ENCODE results near the gene SHOX.
"Not testable (repeated sequence)": the region's sequence is repeated elsewhere in the genome, so short reads cannot be mapped to it uniquely, and the experiment has no call there.

Gene SHOX

GRCh38 chrX:621705-622503 is 8.7 kb upstream of the SHOX start:
- DNase-seq (ENCODE audit: low read depth) = no peak

DNA sequence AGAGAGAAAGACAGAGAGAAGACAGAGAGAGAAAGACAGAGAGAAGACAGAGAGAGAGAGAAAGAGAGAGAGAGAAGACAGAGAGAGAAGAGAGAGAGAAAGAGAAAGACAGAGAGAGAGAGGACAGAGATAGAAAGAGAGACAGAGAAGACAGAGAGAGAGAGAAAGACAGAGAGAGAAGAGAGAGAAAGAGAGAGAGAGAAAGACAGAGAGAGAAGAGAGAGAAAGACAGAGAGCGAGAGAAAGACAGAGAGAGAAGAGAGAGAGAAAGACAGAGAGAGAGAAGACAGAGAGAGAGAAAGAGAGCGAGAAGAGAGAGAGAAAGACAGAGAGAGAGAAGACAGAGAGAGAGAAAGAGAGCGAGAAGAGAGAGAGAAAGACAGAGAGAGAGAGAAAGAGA is 7.8 kb upstream of the SHOX start:
- DNase-seq (ENCODE audit: low read depth) = not testable (repeated sequence)

DNA sequence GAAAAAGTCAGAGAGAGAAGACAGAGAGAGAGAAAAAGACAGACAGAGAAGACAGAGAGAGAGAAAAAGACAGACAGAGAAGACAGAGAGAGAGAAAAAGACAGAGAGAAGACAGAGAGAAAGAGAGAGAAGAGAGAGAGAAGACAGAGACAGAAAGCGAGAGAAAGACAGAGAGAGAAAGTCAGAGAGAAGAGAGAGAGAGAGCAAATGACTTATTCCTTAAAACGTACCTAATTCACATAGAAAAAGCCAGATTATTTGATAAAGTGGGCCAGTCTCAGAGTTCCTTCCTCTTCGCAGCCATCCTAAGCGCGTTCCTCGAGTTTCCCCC is 7.4 kb upstream of the SHOX start:
- DNase-seq (ENCODE audit: low read depth) = no peak

- DNase-seq (ENCODE audit: low read depth) = no peak
These were observed 6.8 kb upstream of the SHOX start for GRCh38 chrX:623599-624315.

DNA sequence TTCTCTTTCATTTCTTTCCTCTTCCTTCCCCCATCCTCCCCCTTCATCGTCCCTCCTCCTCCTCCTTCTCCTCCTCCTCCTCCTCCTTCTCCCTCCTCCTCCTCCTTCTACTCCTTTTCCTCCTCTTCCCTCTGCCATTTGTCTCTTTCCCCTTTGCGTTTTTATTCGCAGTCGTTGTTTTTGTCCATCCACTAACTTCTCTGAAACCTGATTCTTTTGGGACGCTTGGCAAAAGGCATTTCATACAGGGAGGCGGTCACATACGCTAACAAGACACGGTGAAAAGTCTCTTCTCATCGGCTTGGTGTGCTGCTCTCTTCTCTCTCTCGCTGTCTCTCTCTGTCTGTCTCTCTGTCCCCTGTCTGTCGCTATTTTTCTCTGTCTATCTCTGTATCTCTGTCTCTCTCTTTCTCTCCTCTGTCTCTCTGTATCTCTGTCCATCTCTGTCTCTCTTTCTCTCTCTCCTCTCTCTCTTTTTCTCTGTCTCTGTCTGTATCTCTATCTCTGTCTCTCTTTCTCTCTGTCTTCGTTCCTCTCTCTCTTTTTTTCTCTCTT is 5.4 kb upstream of the SHOX start:
- DNase-seq (ENCODE audit: low read depth) = no peak

- not testable (repeated sequence) for DNase-seq (ENCODE audit: low read depth)
These were observed 4.5 kb upstream of the SHOX start for GRCh38 chrX:626047-626446.

GRCh38 chrX:626745-627509 is 3.7 kb upstream of the SHOX start:
- no peak for DNase-seq (ENCODE audit: low read depth)

DNA sequence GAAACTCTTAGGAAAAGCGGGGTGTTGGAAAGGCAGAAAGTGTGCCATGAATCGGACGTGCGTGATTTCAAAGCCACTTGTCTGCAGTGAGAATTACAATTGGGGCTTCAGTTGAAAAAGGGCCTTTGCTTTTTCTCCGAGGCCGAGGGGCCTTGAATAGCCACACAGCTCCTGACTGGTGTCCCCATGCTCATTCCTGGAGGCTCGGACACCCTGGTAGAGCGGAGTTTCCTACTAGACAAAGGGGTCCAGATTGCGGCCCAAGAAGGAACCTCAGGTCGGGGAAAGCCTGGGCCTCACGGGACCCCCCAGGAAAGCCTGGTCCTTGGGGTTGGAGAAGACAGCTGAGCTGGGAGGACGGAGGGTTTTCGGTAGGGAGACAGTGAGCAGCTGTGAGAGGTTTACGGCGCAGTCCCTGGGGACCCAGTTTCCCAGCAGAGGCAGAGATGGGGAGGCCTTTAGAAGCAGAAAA is 3.0 kb upstream of the SHOX start:
- no peak for DNase-seq (ENCODE audit: low read depth)

DNA sequence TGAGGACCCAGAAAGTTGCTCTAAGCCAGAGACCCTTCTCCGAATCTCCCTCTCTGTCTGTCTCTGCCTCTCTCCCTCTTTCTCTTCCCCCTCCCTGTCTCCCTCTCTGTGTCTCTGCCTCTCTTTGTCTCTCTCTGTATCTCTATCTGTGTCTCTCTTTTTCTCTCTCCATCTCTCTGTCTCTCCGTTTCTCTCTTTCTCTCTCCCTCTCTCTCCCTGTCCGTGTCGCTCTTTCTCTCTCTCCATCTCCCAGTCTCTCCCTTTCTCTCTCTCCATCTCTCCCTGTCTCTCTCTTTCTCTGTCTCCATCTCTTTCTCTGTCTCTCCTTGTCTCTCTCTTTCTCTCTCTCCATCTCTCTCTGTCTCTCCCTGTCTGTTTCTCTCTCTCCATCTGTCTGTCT is 2.6 kb upstream of the SHOX start:
- DNase-seq (ENCODE audit: low read depth) = no peak

DNA sequence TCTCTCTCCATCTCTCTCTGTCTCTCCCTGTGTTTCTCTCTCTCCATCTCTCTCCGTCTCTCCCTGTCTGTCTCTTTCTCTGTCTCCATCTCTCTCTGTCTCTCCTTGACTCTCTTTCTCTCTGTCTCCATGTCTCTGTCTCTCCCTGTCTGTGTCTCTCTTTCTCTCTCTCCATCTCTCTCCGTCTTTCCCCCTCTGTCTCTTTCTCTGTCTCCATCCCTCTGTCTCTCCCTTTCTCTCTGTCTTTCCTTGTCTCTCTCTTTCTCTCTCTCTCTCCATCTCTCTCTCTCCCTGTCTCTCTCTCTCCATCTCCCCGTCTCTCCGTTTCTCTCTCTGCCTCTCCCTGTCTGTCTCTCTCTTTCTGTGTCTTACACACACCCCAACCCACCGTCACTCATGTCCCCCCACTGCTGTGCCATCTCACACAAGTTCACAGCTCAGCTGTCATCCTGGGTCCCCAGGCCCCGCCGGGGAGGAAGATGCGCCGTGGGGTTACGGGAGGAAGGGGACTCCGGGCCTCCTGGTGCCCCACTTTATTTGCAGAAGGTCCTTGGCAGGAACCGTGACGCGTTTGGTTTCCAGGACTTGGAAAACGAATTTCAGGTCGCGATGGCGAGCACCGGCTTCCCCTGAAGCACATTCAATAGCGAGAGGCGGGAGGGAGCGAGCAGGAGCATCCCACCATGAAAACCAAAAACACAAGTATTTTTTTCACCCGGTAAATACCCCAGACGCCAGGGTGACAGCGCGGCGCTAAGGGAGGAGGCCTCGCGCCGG is 1.2 kb upstream of the SHOX start:
- no peak for DNase-seq (ENCODE audit: low read depth)

GRCh38 chrX:630007-630611 is 482 bp upstream of the SHOX start:
- no peak for DNase-seq (ENCODE audit: low read depth)

- no peak for DNase-seq (ENCODE audit: low read depth)
These were observed 1.3 kb downstream of the SHOX start for GRCh38 chrX:631802-632365.

- no peak for DNase-seq (ENCODE audit: low read depth)
These were observed 1.9 kb downstream of the SHOX start for GRCh38 chrX:632366-633042.

DNA sequence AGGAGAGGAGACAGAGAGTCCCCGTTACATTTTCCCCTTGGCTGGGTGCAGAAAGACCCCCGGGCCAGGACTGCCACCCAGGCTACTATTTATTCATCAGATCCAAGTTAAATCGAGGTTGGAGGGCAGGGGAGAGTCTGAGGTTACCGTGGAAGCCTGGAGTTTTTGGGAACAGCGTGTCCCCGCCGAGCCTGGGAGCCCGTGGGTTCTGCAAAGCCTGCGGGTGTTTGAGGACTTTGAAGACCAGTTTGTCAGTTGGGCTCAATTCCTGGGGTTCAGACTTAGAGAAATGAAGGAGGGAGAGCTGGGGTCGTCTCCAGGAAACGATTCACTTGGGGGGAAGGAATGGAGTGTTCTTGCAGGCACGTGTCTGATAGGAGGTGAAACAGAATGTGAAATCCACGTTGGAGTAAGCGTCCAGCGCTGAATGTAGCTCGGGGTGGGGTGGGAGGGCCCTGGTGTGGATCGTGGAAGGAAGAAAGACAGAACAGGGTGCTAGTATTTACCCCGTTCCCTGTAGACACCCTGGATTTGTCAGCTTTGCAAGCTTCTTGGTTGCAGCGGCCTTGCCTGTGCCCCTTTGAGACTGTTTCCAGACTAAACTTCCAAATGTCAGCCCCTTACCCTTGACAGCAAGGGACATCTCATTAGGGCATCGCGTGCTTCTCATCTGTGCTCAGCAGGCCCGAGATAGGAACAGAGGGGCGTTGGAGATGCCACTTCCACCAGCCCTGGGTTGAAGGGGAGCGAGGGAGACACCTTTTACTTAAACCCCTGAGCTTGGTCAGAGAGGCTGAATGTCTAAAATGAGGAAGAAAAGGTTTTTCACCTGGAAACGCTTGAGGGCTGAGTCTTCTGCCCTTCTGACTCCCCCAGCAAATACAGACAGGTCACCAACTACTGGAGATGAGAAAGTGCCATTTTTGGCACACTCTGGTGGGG is 2.7 kb downstream of the SHOX start:
- DNase-seq (ENCODE audit: low read depth) = no peak

DNA sequence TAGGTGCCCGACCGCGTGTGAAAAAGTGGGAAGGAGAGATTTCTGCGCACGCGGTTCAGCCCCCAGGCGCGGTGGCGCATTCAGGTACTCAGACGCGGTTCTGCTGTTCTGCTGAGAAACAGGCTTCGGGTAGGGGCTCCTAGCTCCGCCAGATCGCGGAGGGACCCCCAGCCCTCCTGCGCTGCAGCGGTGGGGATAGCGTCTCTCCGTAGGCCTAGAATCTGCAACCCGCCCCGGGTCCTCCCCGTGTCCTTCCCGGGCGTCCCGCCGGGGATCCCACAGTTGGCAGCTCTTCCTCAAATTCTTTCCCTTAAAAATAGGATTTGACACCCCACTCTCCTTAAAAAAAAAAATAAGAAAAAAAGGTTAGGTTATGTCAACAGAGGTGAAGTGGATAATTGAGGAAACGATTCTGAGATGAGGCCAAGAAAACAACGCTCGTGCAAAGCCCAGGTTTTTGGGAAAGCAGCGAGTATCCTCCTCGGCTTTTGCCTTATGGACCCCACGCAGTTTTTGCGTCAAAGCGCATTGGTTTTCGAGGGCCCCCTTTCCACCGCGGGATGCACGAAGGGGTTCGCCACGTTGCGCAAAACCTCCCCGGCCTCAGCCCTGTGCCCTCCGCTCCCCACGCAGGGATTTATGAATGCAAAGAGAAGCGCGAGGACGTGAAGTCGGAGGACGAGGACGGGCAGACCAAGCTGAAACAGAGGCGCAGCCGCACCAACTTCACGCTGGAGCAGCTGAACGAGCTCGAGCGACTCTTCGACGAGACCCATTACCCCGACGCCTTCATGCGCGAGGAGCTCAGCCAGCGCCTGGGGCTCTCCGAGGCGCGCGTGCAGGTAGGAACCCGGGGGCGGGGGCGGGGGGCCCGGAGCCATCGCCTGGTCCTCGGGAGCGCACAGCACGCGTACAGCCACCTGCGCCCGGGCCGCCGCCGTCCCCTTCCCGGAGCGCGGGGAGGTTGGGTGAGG is 3.7 kb downstream of the SHOX start:
- DNase-seq (ENCODE audit: low read depth) = no peak

DNA sequence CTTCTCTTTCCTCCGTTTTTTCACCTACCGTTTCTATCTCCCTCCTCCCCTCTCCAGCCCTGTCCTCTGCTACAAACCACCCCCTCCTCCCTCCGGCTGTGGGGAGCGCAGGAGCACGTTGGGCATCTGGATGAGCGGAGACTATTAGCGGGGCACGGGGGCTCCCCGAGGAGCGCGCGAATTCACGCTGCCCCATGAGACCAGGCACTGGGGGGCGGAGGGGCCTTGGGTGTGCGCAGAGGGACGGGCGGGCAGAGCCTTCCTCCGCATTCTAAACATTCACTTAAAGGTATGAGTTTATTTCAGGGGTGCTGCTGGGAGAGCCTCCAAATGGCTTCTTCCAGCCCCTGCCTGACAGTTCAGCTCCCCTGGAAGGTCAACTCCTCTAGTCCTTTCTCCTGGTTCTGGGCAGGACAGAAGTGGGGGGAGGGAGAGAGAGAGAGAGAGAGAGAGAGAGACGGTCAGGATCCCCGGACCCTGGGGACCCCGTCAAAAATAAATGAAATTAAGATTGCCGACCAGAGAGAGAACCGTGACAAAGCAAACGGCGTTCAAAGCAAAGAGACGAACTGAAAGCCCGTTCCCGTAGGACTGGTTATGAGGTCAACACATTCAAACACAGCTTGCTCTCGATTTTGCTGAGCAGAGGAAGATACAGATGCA is 5.0 kb downstream of the SHOX start:
- no peak for DNase-seq (ENCODE audit: low read depth)

- DNase-seq (ENCODE audit: low read depth) = no peak
These were observed 6.5 kb downstream of the SHOX start for GRCh38 chrX:636981-637659.

Measured in fibroblast of the conjunctiva (primary cell).